HS-27A (cell line): ENCODE data around the gene MANSC4.

Source experiments
- DNase-seq: peaks from one replicate; pipeline ENCODE4 v3.0.0-alpha.2; 2012; ENCODE audit warnings: low read depth, missing footprints

MANSC4 gene

GRCh38 chr12:27779920-27780611, at the start of gene MANSC4, which contains the start of gene KLHL42:
MANSC4 (minus strand) TSS chr12:27780236; CDS start chr12:27771276, 8,960 bp downstream.
KLHL42 (plus strand) TSS chr12:27780233; CDS start chr12:27780331, 98 bp downstream.
- peak; percentile 66 for DNase-seq

GRCh38 chr12:27828196-27828595, 48.2 kb upstream of the MANSC4 start:
- peak; percentile 33 for DNase-seq

- no peak for DNase-seq
Measured at GRCh38 chr12:27826076-27826475, 46.0 kb upstream of the MANSC4 start.

GRCh38 chr12:27824126-27824842, 44.2 kb upstream of the MANSC4 start:
- DNase-seq = no peak

- no peak for DNase-seq
Measured at GRCh38 chr12:27823038-27823437, 43.0 kb upstream of the MANSC4 start.

- DNase-seq = peak; percentile 68
Measured at GRCh38 chr12:27822076-27822712, 42.2 kb upstream of the MANSC4 start.

- peak; percentile 88 for DNase-seq
Measured at GRCh38 chr12:27821259-27821973, 41.4 kb upstream of the MANSC4 start.

GRCh38 chr12:27820564-27820963, 40.5 kb upstream of the MANSC4 start:
- no peak for DNase-seq

- no peak for DNase-seq
Measured at GRCh38 chr12:27818401-27818918, 38.4 kb upstream of the MANSC4 start.

GRCh38 chr12:27817766-27818165, 37.7 kb upstream of the MANSC4 start:
- DNase-seq = no peak

GRCh38 chr12:27814851-27815591, 35.0 kb upstream of the MANSC4 start:
- no peak for DNase-seq

- no peak for DNase-seq
Measured at GRCh38 chr12:27814411-27814810, 34.4 kb upstream of the MANSC4 start.

GRCh38 chr12:27812502-27812901, 32.5 kb upstream of the MANSC4 start:
- no peak for DNase-seq

- DNase-seq = no peak
Measured at GRCh38 chr12:27810756-27811155, 30.7 kb upstream of the MANSC4 start.

- no peak for DNase-seq
Measured at GRCh38 chr12:27808841-27809240, 28.8 kb upstream of the MANSC4 start.

- no peak for DNase-seq
Measured at GRCh38 chr12:27807063-27807703, 27.1 kb upstream of the MANSC4 start.

- DNase-seq = no peak
Measured at GRCh38 chr12:27806259-27806658, 26.2 kb upstream of the MANSC4 start.

- DNase-seq = no peak
Measured at GRCh38 chr12:27805238-27805637, 25.2 kb upstream of the MANSC4 start.

GRCh38 chr12:27802936-27803335, 22.9 kb upstream of the MANSC4 start:
- DNase-seq = no peak

GRCh38 chr12:27802511-27802910, 22.5 kb upstream of the MANSC4 start:
- no peak for DNase-seq

- no peak for DNase-seq
Measured at GRCh38 chr12:27801630-27802029, 21.6 kb upstream of the MANSC4 start.
